BJ (cell line): ENCODE results near the gene GTSE1. TPM values are rescaled to one million over a fixed set of nuclear protein-coding genes. Genes with fewer than 3 reads are reported as not detected.

ENCODE experiments used
- CTCF ChIA-PET: fragments of 350-600 bp; formaldehyde crosslinking; extraction: SDS; loops from one replicate; lab custom pipeline; 2021; ENCODE audit warnings: antibody characterized with exemption, inconsistent platforms; lab: Yijun Ruan, JAX
- POLR2A ChIA-PET: fragments of 300-600 bp; sonication (Branson Sonifier 250); formaldehyde crosslinking; extraction: SDS; loops from one replicate; lab custom pipeline; 2021; ENCODE audit warnings: antibody characterized with exemption; lab: Charles Lee
- DNase-seq: peaks from one replicate; pipeline ENCODE4 v3.0.0-alpha.2; 2011; ENCODE audit warnings: low read depth
- H3K27me3 ChIP-seq: 2 replicates; pipeline ENCODE4 v1.6.0; 2011; ENCODE audit warnings: low read length; ENCODE audit not compliant: control insufficient read depth, insufficient read depth
- H3K36me3 ChIP-seq: 2 replicates; pipeline ENCODE4 v1.5.1; 2011; ENCODE audit warnings: low read length; ENCODE audit not compliant: control insufficient read depth, insufficient read depth
- H3K4me3 ChIP-seq: 2 replicates; pipeline ENCODE4 v1.5.1; 2011; ENCODE audit warnings: low read depth, mild to moderate bottlenecking, control low read depth, low read length
- polyA plus RNA-seq: library from polyadenylated mRNA; depleted of rRNA; stranded (reverse); fragments of >200 nt; gene quantifications from 2 replicates; pipeline ENCODE4 v1.2.3, GENCODE V29; 2011
- TF ChIP-seq, protein P1 (sequence below): IDR thresholded peaks from 2 replicates; pipeline ENCODE4 v1.5.1; 2011; ENCODE audit warnings: low read depth, mild to moderate bottlenecking, control low read depth, inconsistent platforms, low read length, moderate library complexity; ENCODE audit not compliant: insufficient read depth

GTSE1 gene
- polyA plus RNA-seq, 1 experiment, result 12.2 TPM

- Histone ChIP-seq H3K27me3 (no peaks in the 10 kb centered on the region), H3K36me3 (peaks cover 5% of the 10 kb centered on the region), H3K4me3 (no peak overlapping the region)
- TF ChIP-seq, protein P1, sequence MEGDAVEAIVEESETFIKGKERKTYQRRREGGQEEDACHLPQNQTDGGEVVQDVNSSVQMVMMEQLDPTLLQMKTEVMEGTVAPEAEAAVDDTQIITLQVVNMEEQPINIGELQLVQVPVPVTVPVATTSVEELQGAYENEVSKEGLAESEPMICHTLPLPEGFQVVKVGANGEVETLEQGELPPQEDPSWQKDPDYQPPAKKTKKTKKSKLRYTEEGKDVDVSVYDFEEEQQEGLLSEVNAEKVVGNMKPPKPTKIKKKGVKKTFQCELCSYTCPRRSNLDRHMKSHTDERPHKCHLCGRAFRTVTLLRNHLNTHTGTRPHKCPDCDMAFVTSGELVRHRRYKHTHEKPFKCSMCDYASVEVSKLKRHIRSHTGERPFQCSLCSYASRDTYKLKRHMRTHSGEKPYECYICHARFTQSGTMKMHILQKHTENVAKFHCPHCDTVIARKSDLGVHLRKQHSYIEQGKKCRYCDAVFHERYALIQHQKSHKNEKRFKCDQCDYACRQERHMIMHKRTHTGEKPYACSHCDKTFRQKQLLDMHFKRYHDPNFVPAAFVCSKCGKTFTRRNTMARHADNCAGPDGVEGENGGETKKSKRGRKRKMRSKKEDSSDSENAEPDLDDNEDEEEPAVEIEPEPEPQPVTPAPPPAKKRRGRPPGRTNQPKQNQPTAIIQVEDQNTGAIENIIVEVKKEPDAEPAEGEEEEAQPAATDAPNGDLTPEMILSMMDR, result no peak
- ChIA-PET POLR2A (no interaction called here), CTCF (no interaction called here)
- no peak for DNase-seq
Observed at GRCh38 chr22:46326066-46326680, 29.5 kb downstream of the GTSE1 start.

GRCh38 chr22:46327691-46328465, 31.2 kb downstream of the GTSE1 start:
- Histone ChIP-seq H3K36me3 (peaks cover 5% of the 10 kb centered on the region; the same call in 1 of the 2 replicates), H3K4me3 (no peak overlapping the region), H3K27me3 (no peaks in the 10 kb centered on the region)
- TF ChIP-seq, protein P1, result no peak
- ChIA-PET POLR2A (no interaction called here), CTCF (interaction anchor here (3.0 to 3.5 kb wide), 2 partner anchors 12 to 206 kb away, joined by 10 to 13 read pairs; no protein-coding TSS in a partner anchor)
- DNase-seq, result no peak

GRCh38 chr22:46328797-46329196, 32.1 kb downstream of the GTSE1 start:
- Histone ChIP-seq H3K4me3 (no peak overlapping the region), H3K27me3 (no peaks in the 10 kb centered on the region), H3K36me3 (peaks cover 3% of the 10 kb centered on the region; the same call in 1 of the 2 replicates)
- ChIA-PET CTCF (interaction anchor here (1.0 to 3.5 kb wide), 3 partner anchors 13 to 223 kb away, joined by 4 to 13 read pairs (median 10); no protein-coding TSS in a partner anchor), POLR2A (no interaction called here)
- TF ChIP-seq, protein P1, result no peak
- no peak for DNase-seq

GRCh38 chr22:46329616-46330015, 32.9 kb downstream of the GTSE1 start:
- TF ChIP-seq, protein P1, result no peak
- CTCF ChIA-PET, result interaction anchor here (1.0 to 3.5 kb wide), 4 partner anchors 14 to 224 kb away, joined by 3 to 13 read pairs (median 7); no protein-coding TSS in a partner anchor
- no peak for DNase-seq
- POLR2A ChIA-PET, result no interaction called here
- Histone ChIP-seq H3K36me3 (peaks cover 3% of the 10 kb centered on the region; the same call in 1 of the 2 replicates), H3K4me3 (no peak overlapping the region), H3K27me3 (no peaks in the 10 kb centered on the region)

- CTCF ChIA-PET, result interaction anchor here (1.1 to 3.5 kb wide), 3 partner anchors 15 to 209 kb away, joined by 3 to 13 read pairs (median 10); no protein-coding TSS in a partner anchor
- TF ChIP-seq, protein P1, result no peak
- peaks cover 3% of the 10 kb centered on the region; the same call in 1 of the 2 replicates for H3K36me3 ChIP-seq
- no peaks in the 10 kb centered on the region for H3K27me3 ChIP-seq
- no peak for DNase-seq
- H3K4me3 ChIP-seq, result no peak overlapping the region
- POLR2A ChIA-PET, result no interaction called here
Observed at GRCh38 chr22:46330426-46330825, 33.8 kb downstream of the GTSE1 start.
